CD8-positive, alpha-beta memory T cell (primary cell): ENCODE data around the gene MACROD2. TPM values are rescaled to one million over a fixed set of nuclear protein-coding genes. Genes with fewer than 3 reads are reported as not detected.

Source experiments
- CTCF ChIA-PET: fragments of 350-600 bp; sonication (Branson Sonifier 250); formaldehyde crosslinking; loops from one replicate; lab custom pipeline; 2021; ENCODE audit warnings: antibody characterized with exemption; lab: Charles Lee
- POLR2A ChIA-PET: fragments of 350-600 bp; sonication (Branson Sonifier 250); formaldehyde crosslinking; loops from one replicate; lab custom pipeline; 2021; ENCODE audit warnings: antibody characterized with exemption; lab: Charles Lee
- DNase-seq, 5 donors: peaks; one replicate each; pipeline versions ENCODE4 v3.0.0 to v3.0.0-alpha.2; 2020 to 2022; ENCODE audit warnings: mixed read lengths in 1 of 5
- H3K27ac ChIP-seq: one replicate; pipeline ENCODE4 v1.7.0; 2013; ENCODE audit warnings: low read depth, mild to moderate bottlenecking, low read length, moderate library complexity
- H3K27me3 ChIP-seq: 2 replicates; pipeline ENCODE4 v1.7.0; 2013; ENCODE audit warnings: low read length, mild to moderate bottlenecking; ENCODE audit not compliant: insufficient read depth, poor library complexity, severe bottlenecking
- H3K36me3 ChIP-seq: 2 replicates; pipeline ENCODE4 v1.7.0; 2013; ENCODE audit warnings: mild to moderate bottlenecking, low read length, moderate library complexity; ENCODE audit not compliant: insufficient read depth
- H3K4me1 ChIP-seq: 2 replicates; pipeline ENCODE4 v1.7.0; 2013; ENCODE audit warnings: mild to moderate bottlenecking, low read length, moderate library complexity; ENCODE audit not compliant: insufficient read depth
- H3K4me3 ChIP-seq: 2 replicates; pipeline ENCODE4 v1.7.0; 2013; ENCODE audit warnings: mild to moderate bottlenecking, low read length
- H3K9me3 ChIP-seq: 2 replicates; pipeline ENCODE4 v1.7.0; 2013; ENCODE audit warnings: mild to moderate bottlenecking, low read length
- H3K27ac Mint-ChIP-seq, 8 donors: one replicate each; pipeline ENCODE4 v1.8.0; 2020 to 2021; ENCODE audit warnings: mixed read lengths in 8 of 8, mild to moderate bottlenecking in 6 of 8, inconsistent platforms in 3 of 8, moderate library complexity in 3 of 8
- H3K27me3 Mint-ChIP-seq, 2 donors: one replicate each; pipeline ENCODE4 v1.8.0; 2020 to 2021; ENCODE audit warnings: mixed read lengths in 2 of 2, mild to moderate bottlenecking in 1 of 2, moderate library complexity in 1 of 2
- H3K36me3 Mint-ChIP-seq, 3 donors: one replicate each; pipeline ENCODE4 v1.8.0; 2020 to 2021; ENCODE audit warnings: mixed read lengths in 3 of 3, inconsistent platforms in 1 of 3, mild to moderate bottlenecking in 1 of 3
- H3K4me1 Mint-ChIP-seq, 3 donors: one replicate each; pipeline ENCODE4 v1.8.0; 2020 to 2021; ENCODE audit warnings: mixed read lengths in 3 of 3, inconsistent platforms in 1 of 3, mild to moderate bottlenecking in 1 of 3
- H3K4me3 Mint-ChIP-seq, 7 donors: one replicate each; pipeline ENCODE4 v1.8.0; 2020 to 2021; ENCODE audit warnings: mixed read lengths in 7 of 7, mild to moderate bottlenecking in 6 of 7, moderate library complexity in 4 of 7, inconsistent platforms in 2 of 7
- H3K9me3 Mint-ChIP-seq, 5 donors: one replicate each; pipeline ENCODE4 v1.8.0; 2020 to 2022; ENCODE audit warnings: mixed read lengths in 5 of 5, mild to moderate bottlenecking in 3 of 5, moderate library complexity in 2 of 5, inconsistent platforms in 1 of 5
- polyA plus RNA-seq: library from polyadenylated mRNA; unstranded; fragments of 300-500 nt; fragmentation: Illumina TruSeq; gene quantifications from one replicate; pipeline ENCODE4 v1.2.3, GENCODE V29; 2021
- total RNA-seq, 2 experiments: library from RNA; stranded (reverse); gene quantifications; one replicate each; pipeline ENCODE4 v1.2.3, GENCODE V29; 2021

The MACROD2 gene
- total and polyA plus RNA-seq, 3 experiments from 2014 or later: not detected

DNA sequence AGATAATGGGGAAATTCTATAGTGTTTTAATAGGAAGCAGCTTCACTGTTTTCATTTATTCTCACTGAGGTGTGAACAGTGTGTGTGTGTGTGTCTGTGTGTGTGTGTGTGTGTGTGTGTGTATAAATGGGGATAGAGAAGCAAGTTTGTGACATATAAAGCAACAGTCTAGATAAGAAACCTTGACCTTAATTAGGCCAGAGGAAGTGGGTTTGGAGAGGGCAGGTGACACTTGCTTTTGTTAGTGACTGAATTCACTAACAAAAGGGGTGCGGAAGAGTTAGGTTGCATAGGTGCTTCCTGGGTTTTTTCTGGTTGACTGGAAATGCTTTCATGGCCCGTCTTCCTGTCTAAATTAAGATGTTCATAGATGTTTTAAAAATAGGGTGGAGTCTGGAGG is 857.8 kb downstream of the MACROD2 start:
- ChIA-PET POLR2A (no interaction called here), CTCF (no interaction called here)
- H3K4me3 ChIP-seq: no peak overlapping the region
- Mint-ChIP-seq H3K27ac (peak overlapping the region in 5 of 8 donors; percentile 25 to 84 (median 62)), H3K9me3 (peaks cover 2 to 38% (median 4%) of the 10 kb centered on the region in 5 donors), H3K27me3 (peaks cover 0 to 2% of the 10 kb centered on the region in 2 donors), H3K4me3 (peak overlapping the region in 4 of 7 donors; percentile 11 to 79 (median 52)), H3K4me1 (peaks cover 0 to 2% (median 0%) of the 10 kb centered on the region in 3 donors), H3K36me3 (peaks cover 0 to 5% (median 1%) of the 10 kb centered on the region in 3 donors)
- H3K9me3 ChIP-seq: no peaks in the 10 kb centered on the region
- DNase-seq: no peak
- H3K4me1 ChIP-seq: no peaks in the 10 kb centered on the region
- H3K36me3 ChIP-seq: no peaks in the 10 kb centered on the region
- no peak overlapping the region for H3K27ac ChIP-seq
- no peaks in the 10 kb centered on the region for H3K27me3 ChIP-seq

DNA sequence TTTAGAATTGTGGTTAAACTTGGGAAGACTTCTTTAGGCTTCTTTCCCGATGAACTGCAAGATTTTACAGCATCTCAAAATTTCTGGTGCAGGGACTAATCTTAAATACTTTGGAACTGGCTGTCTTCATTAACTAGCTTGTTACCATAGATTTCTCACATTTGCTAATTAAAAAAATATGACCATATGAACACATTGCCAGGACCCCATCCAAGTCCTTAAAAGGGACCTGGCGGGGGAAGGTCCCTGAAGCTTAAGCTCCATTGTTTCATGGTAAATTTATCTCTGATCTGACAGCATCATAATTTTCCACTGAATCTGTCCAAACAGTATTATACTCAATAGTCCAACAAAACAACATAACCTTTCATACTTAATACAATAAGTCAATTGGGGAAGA is 859.9 kb downstream of the MACROD2 start:
- H3K27ac ChIP-seq: no peak overlapping the region
- Mint-ChIP-seq H3K4me1 (peaks cover 0 to 2% (median 0%) of the 10 kb centered on the region in 3 donors), H3K4me3 (no peak overlapping the region), H3K9me3 (peaks cover 2 to 32% (median 4%) of the 10 kb centered on the region in 5 donors), H3K36me3 (peaks cover 0 to 5% (median 1%) of the 10 kb centered on the region in 3 donors), H3K27ac (no peak overlapping the region), H3K27me3 (no peaks in the 10 kb centered on the region)
- H3K4me3 ChIP-seq: no peak overlapping the region
- no peaks in the 10 kb centered on the region for H3K27me3 ChIP-seq
- POLR2A ChIA-PET: no interaction called here
- DNase-seq: no peak
- H3K9me3 ChIP-seq: no peaks in the 10 kb centered on the region
- CTCF ChIA-PET: no interaction called here
- no peaks in the 10 kb centered on the region for H3K36me3 ChIP-seq
- no peaks in the 10 kb centered on the region for H3K4me1 ChIP-seq

DNA sequence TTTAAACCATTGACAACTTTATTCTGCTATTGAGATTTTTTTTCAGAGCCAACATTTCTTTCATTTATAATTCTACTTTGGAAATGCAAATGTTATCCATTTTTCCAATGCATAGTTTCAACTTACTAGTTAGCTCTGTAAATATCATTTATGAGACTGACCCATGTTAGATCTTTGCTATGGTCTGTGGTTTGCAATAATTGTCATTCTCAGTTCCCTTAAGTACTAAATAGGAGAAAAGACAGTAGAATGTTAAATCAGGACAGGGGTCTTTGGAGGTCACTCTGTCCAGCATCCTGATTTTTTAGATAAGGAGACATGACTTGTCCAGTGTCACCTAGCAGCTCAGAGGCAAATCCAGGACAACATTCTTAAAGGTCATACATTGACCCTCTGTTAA is 864.3 kb downstream of the MACROD2 start:
- Mint-ChIP-seq H3K4me3 (peak overlapping the region in 1 of 7 donors; percentile 62), H3K27ac (peak overlapping the region in 1 of 8 donors; percentile 9), H3K36me3 (no peaks in the 10 kb centered on the region), H3K4me1 (no peaks in the 10 kb centered on the region), H3K27me3 (no peaks in the 10 kb centered on the region), H3K9me3 (peaks cover 0 to 11% (median 2%) of the 10 kb centered on the region in 5 donors)
- H3K4me1 ChIP-seq: no peaks in the 10 kb centered on the region
- no peak for DNase-seq
- POLR2A ChIA-PET: no interaction called here
- H3K27me3 ChIP-seq: no peaks in the 10 kb centered on the region
- CTCF ChIA-PET: no interaction called here
- no peaks in the 10 kb centered on the region for H3K9me3 ChIP-seq
- H3K4me3 ChIP-seq: no peak overlapping the region
- no peak overlapping the region for H3K27ac ChIP-seq
- no peaks in the 10 kb centered on the region for H3K36me3 ChIP-seq

DNA sequence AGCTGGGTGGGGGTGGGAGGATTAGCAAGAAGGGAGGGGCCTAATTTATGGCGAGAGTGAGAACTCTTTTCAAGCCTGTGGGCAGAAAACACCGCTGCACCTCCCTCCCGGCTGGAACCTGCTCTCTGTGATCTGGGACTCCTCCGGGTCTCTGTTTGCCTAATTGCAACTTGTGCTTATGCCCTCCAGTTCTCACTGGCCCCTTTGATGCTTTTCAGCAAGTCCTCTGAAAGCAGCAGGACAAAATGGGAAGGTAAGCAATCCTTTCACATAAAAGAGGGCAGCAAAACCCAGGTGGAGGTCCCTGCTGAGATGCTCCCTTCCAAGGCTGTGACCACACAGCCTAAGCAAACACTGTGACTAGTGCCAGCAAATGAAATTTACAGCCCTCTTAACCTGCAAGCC is 865.1 kb downstream of the MACROD2 start:
- DNase-seq: no peak
- Mint-ChIP-seq H3K36me3 (no peaks in the 10 kb centered on the region), H3K27me3 (no peaks in the 10 kb centered on the region), H3K4me3 (peak overlapping the region in 3 of 7 donors; percentile 10 to 62 (median 23)), H3K9me3 (peaks cover 0 to 11% (median 2%) of the 10 kb centered on the region in 5 donors), H3K4me1 (no peaks in the 10 kb centered on the region), H3K27ac (peak overlapping the region in 1 of 8 donors; percentile 44)
- POLR2A ChIA-PET: no interaction called here
- CTCF ChIA-PET: no interaction called here
- no peaks in the 10 kb centered on the region for H3K27me3 ChIP-seq
- H3K9me3 ChIP-seq: no peaks in the 10 kb centered on the region
- H3K4me1 ChIP-seq: no peaks in the 10 kb centered on the region
- H3K27ac ChIP-seq: no peak overlapping the region
- no peaks in the 10 kb centered on the region for H3K36me3 ChIP-seq
- H3K4me3 ChIP-seq: no peak overlapping the region

DNA sequence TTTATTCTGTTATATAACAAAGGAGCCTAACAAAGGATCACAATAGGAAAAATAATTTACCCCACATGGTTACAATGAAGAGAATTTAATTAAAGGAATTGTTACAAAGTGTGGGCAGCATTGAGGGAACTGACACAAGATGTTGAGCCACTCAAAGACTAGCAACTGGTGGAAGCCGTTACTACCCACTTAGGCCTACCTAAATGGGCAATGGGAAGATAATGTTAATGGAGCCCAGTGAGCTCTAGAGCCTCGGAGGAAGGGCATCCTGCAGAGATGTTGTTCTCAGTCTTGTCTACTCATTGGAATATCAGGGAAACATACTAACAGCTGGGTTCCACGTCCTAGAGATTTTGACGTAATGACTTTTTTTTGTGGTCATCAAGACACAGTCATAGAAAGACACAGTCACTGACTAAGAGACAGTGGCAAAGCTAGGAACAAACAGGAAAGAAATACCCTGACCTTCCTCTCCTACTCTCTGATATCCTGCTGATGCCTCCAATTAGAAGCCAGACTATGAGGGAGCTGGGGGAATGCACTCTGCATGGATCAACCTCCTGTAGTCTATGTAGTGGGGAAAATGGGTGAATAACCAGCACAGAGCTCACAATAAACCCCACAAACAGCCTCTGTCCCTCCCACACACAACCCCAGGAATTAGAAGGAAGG is 865.8 kb downstream of the MACROD2 start:
- peaks cover 0 to 11% (median 2%) of the 10 kb centered on the region in 5 donors for H3K9me3 Mint-ChIP-seq

DNA sequence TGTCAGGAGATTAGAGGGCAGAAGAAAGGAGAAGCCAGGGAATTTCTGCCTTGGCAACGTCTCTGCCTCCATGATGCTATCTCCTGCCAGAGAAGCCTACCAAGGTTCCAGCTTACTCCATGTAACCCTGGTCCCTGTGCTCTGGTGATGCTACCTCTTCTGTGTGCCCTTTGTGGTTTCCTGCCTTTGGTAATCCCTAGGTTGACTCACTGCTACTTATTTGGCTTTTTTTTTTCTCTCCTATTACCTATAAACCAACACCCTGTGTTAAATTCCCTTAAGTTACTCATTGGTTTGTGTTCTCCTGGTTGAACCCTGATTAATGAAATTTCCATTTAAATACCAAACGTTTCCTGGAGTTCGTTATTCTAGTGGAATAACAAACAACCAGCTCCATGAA is 869.9 kb downstream of the MACROD2 start:
- Mint-ChIP-seq H3K9me3 (peaks cover 0 to 15% (median 6%) of the 10 kb centered on the region in 5 donors), H3K27me3 (no peaks in the 10 kb centered on the region), H3K4me3 (no peak overlapping the region), H3K36me3 (no peaks in the 10 kb centered on the region), H3K4me1 (no peaks in the 10 kb centered on the region), H3K27ac (no peak overlapping the region)
- no peak for DNase-seq
- no peak overlapping the region for H3K27ac ChIP-seq
- H3K27me3 ChIP-seq: no peaks in the 10 kb centered on the region
- H3K36me3 ChIP-seq: no peaks in the 10 kb centered on the region
- H3K4me1 ChIP-seq: no peaks in the 10 kb centered on the region
- no peaks in the 10 kb centered on the region for H3K9me3 ChIP-seq
- ChIA-PET CTCF (no interaction called here), POLR2A (no interaction called here)
- H3K4me3 ChIP-seq: no peak overlapping the region

More for the DNA sequence above, 865.8 kb downstream of the MACROD2 start:
- no peak for DNase-seq
- Mint-ChIP-seq H3K27me3 (no peaks in the 10 kb centered on the region), H3K27ac (no peak overlapping the region), H3K4me3 (peak overlapping the region in 1 of 7 donors; percentile 23), H3K36me3 (no peaks in the 10 kb centered on the region), H3K4me1 (no peaks in the 10 kb centered on the region)
- ChIA-PET CTCF (no interaction called here), POLR2A (no interaction called here)
- Histone ChIP-seq H3K9me3 (no peaks in the 10 kb centered on the region), H3K36me3 (no peaks in the 10 kb centered on the region), H3K27me3 (no peaks in the 10 kb centered on the region), H3K4me3 (no peak overlapping the region), H3K27ac (no peak overlapping the region), H3K4me1 (no peaks in the 10 kb centered on the region)

DNA sequence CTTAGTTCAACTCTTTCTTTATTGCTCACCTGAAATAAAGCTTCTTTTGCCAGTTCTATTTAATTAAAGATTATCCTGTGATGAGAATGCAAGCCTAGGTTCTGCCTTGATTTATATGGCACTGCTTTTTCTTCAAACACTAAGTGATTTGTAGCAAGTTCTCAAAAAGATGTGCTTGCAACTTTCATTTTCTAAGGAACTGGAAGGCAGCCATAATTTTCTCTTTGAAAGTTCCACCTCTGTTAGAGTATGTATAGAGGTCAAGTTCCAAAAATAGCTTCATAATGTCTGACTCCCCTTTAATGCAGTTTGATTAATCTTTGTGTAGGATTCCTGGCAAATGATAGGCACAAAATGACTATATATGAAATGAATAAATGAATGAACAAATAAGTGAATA is 870.4 kb downstream of the MACROD2 start:
- Histone ChIP-seq H3K27me3 (no peaks in the 10 kb centered on the region), H3K9me3 (no peaks in the 10 kb centered on the region), H3K4me1 (no peaks in the 10 kb centered on the region), H3K36me3 (no peaks in the 10 kb centered on the region), H3K4me3 (no peak overlapping the region), H3K27ac (no peak overlapping the region)
- POLR2A ChIA-PET: no interaction called here
- Mint-ChIP-seq H3K27ac (no peak overlapping the region), H3K4me1 (no peaks in the 10 kb centered on the region), H3K27me3 (no peaks in the 10 kb centered on the region), H3K36me3 (no peaks in the 10 kb centered on the region), H3K9me3 (peaks cover 0 to 15% (median 6%) of the 10 kb centered on the region in 5 donors), H3K4me3 (no peak overlapping the region)
- CTCF ChIA-PET: no interaction called here
- DNase-seq: no peak

DNA sequence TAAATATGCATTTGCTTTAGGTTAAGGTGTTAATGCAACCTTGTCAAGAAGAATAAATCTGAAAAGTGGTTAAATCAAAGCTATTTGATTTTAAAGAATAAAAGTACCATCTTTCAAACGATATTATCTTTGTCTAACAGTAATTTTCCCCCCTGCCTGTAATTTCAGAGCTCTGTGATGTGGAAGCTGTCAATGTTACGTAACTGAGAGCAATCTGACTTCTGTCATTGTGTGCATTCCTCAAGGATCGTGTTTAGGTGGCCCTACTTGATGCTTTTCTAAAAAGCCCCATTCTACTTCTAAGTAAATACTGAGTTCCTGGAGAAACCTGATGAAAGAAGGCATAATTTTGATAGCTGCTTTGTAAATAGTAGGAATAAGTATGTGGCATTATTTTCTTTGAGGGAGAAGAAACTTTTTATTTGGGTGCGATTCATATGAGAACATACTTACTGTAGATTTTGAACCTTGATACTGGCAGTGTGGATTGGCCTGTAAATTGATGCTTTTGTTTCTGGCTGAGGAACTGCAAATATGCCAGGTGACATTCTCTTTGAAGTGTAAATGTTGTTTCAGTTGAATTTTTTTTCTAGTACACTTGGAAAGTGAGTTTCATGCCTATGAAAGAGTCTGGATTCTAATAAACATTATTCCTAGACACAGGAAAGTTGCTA is 871.7 kb downstream of the MACROD2 start:
- no peaks in the 10 kb centered on the region for H3K36me3 Mint-ChIP-seq
- Histone ChIP-seq H3K4me3 (no peak overlapping the region), H3K4me1 (no peaks in the 10 kb centered on the region), H3K36me3 (no peaks in the 10 kb centered on the region), H3K27ac (no peak overlapping the region), H3K9me3 (no peaks in the 10 kb centered on the region), H3K27me3 (no peaks in the 10 kb centered on the region)
- no peak for DNase-seq
- H3K4me3 Mint-ChIP-seq: no peak overlapping the region
- ChIA-PET CTCF (no interaction called here), POLR2A (no interaction called here)
- H3K4me1 Mint-ChIP-seq: no peaks in the 10 kb centered on the region
- H3K27ac Mint-ChIP-seq: no peak overlapping the region
- peaks cover 0 to 15% (median 10%) of the 10 kb centered on the region in 5 donors for H3K9me3 Mint-ChIP-seq
- no peaks in the 10 kb centered on the region for H3K27me3 Mint-ChIP-seq
